ENCODE data around the gene SETD1B.
"Not testable (repeated sequence)": the region's sequence is repeated elsewhere in the genome, so short reads cannot be mapped to it uniquely, and the experiment has no call there.

SETD1B gene

DNA sequence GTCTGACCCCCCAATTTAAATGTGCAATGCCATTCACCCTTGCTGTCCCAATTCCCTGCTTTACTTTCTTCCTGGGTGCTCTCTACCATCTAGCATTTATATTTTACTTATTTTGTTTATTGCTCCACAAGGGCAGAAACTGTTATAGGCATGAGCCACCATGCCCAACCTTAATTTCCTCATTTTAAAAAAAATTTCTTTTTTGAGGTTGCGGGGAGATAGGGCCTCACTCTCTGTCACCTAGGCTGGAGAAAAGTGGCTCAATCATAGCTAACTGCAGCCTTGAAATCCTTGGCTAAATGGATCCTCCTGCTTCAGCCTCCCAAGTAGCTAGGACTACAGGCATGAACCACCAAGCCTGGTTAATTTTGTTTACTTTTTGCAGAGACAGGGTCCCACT lies 41.9 kb downstream of the SETD1B start:
- no peak overlapping the region for H3K4me3 ChIP-seq (ENCODE audit: low read length)
- no peaks in the 10 kb centered on the region for H3K9me3 ChIP-seq (ENCODE audit: control insufficient read depth, low read length)
- H3K36me3 ChIP-seq (ENCODE audit: control insufficient read depth, insufficient read depth, low read length) = no peaks in the 10 kb centered on the region
- no peaks in the 10 kb centered on the region for H3K27me3 ChIP-seq (ENCODE audit: control insufficient read depth, insufficient read depth, low read length)
- H3K9ac ChIP-seq (ENCODE audit: low read length) = no peak overlapping the region
- no peaks in the 10 kb centered on the region for H3K4me1 ChIP-seq (ENCODE audit: control insufficient read depth, insufficient read depth, low read length)

- H3K4me1 ChIP-seq (ENCODE audit: control insufficient read depth, insufficient read depth, low read length) = no peaks in the 10 kb centered on the region
- H3K9ac ChIP-seq (ENCODE audit: low read length) = no peak overlapping the region
- H3K36me3 ChIP-seq (ENCODE audit: control insufficient read depth, insufficient read depth, low read length) = no peaks in the 10 kb centered on the region
- no peak overlapping the region for H3K4me3 ChIP-seq (ENCODE audit: low read length)
- H3K9me3 ChIP-seq (ENCODE audit: control insufficient read depth, low read length) = no peaks in the 10 kb centered on the region
- H3K27me3 ChIP-seq (ENCODE audit: control insufficient read depth, insufficient read depth, low read length) = no peaks in the 10 kb centered on the region
Observed at GRCh38 chr12:121849211-121849610, 45.4 kb downstream of the SETD1B start.

DNA sequence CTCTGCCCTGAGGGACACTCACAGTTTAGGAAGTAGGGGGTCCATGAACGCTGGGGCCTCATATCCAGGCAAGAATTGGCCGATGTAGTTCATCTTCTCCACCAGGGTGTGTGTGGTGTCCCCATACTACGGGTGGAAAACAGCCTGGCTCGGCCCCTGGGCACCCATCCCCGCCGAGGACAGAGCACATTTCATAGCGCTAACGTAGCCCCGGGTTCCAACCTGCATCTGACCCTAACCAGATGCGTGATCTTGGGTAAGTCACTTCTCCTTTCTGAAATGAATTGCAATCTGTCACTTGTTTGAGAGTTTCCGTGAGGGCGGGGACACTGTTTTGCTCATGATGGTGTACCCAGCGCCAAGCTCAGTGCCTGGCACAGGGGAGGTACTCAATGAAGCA lies 45.9 kb downstream of the SETD1B start:
- no peaks in the 10 kb centered on the region for H3K36me3 ChIP-seq (ENCODE audit: control insufficient read depth, insufficient read depth, low read length)
- no peaks in the 10 kb centered on the region for H3K9me3 ChIP-seq (ENCODE audit: control insufficient read depth, low read length)
- no peak overlapping the region for H3K9ac ChIP-seq (ENCODE audit: low read length)
- H3K4me1 ChIP-seq (ENCODE audit: control insufficient read depth, insufficient read depth, low read length) = no peaks in the 10 kb centered on the region
- no peaks in the 10 kb centered on the region for H3K27me3 ChIP-seq (ENCODE audit: control insufficient read depth, insufficient read depth, low read length)
- no peak overlapping the region for H3K4me3 ChIP-seq (ENCODE audit: low read length)

DNA sequence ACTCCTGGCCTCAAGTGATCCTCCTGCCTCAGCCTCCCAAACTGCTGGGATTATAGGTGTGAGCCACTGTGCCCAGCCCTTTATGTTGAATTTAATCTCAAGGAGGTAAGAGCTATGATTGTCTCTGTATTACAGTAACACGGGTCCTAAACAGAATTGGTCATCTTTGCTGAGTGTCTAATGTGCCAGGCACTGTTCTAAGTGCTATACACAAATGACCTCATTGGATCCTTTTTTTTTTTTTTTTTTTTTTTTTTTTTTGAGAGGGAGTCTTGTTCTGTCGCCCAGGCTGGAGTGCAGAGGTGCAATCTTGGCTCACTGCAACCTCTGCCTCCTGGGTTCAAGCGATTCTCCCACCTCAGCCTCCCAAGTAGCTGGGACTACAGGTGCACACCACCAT lies 48.6 kb downstream of the SETD1B start:
- H3K4me1 ChIP-seq (ENCODE audit: control insufficient read depth, insufficient read depth, low read length); H3K36me3 ChIP-seq (ENCODE audit: control insufficient read depth, insufficient read depth, low read length); H3K27me3 ChIP-seq (ENCODE audit: control insufficient read depth, insufficient read depth, low read length); H3K4me3 ChIP-seq (ENCODE audit: low read length); H3K9ac ChIP-seq (ENCODE audit: low read length); H3K9me3 ChIP-seq (ENCODE audit: control insufficient read depth, low read length): not testable (repeated sequence)

DNA sequence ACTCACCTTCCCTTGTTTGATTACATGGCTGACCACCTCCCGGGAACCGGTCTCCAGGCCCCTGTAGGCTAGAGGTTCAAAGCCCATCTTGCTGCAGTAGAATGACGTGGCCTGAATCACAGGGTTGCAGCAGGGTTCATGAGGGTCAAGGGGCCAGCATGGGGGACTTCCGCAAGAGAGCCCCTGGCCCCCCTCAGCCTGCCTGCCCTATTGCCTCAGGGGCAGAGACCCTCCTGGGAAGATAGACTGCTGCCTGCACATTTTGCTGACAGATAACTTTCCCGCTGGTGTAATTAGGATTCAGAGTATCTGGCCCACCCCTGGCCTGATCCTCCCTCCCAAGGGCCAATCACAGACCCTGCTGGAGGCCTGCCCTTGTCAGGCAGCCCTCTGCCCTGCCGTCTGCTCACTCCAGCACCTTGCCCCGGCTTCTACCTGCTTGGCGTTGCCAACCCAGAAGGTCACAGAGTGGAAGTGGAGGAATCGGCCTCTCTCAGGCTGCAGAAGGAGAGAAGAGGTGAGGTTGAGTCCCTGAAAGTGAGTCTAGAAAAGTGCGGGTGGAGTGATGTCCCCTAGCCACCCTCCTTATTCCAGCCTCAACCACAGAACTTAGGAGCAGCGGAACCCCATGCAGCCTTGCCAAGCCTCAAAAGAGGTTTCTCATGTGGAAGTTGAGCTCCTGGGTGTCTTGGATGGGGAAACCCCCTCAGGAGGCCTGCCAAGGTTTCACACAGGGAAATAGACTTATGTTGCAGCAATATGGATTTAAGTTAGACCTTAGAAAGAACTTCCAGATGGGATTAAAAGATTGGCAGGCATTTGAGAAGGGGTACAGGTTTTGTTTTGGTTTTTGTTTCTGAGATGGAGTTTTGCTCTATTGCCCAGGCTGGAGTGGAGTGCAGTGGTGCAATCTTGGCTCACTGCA lies 53.8 kb downstream of the SETD1B start:
- H3K36me3 ChIP-seq (ENCODE audit: control insufficient read depth, insufficient read depth, low read length) = no peaks in the 10 kb centered on the region
- no peaks in the 10 kb centered on the region for H3K27me3 ChIP-seq (ENCODE audit: control insufficient read depth, insufficient read depth, low read length)
- H3K4me3 ChIP-seq (ENCODE audit: low read length) = no peak overlapping the region
- H3K4me1 ChIP-seq (ENCODE audit: control insufficient read depth, insufficient read depth, low read length) = no peaks in the 10 kb centered on the region
- no peaks in the 10 kb centered on the region for H3K9me3 ChIP-seq (ENCODE audit: control insufficient read depth, low read length)
- no peak overlapping the region for H3K9ac ChIP-seq (ENCODE audit: low read length)

GRCh38 chr12:121858318-121858661 lies 54.5 kb downstream of the SETD1B start:
- Histone ChIP-seq H3K4me3 (ENCODE audit: low read length) (no peak overlapping the region), H3K27me3 (ENCODE audit: control insufficient read depth, insufficient read depth, low read length) (no peaks in the 10 kb centered on the region), H3K4me1 (ENCODE audit: control insufficient read depth, insufficient read depth, low read length) (no peaks in the 10 kb centered on the region), H3K9me3 (ENCODE audit: control insufficient read depth, low read length) (no peaks in the 10 kb centered on the region), H3K36me3 (ENCODE audit: control insufficient read depth, insufficient read depth, low read length) (no peaks in the 10 kb centered on the region), H3K9ac (ENCODE audit: low read length) (no peak overlapping the region)

DNA sequence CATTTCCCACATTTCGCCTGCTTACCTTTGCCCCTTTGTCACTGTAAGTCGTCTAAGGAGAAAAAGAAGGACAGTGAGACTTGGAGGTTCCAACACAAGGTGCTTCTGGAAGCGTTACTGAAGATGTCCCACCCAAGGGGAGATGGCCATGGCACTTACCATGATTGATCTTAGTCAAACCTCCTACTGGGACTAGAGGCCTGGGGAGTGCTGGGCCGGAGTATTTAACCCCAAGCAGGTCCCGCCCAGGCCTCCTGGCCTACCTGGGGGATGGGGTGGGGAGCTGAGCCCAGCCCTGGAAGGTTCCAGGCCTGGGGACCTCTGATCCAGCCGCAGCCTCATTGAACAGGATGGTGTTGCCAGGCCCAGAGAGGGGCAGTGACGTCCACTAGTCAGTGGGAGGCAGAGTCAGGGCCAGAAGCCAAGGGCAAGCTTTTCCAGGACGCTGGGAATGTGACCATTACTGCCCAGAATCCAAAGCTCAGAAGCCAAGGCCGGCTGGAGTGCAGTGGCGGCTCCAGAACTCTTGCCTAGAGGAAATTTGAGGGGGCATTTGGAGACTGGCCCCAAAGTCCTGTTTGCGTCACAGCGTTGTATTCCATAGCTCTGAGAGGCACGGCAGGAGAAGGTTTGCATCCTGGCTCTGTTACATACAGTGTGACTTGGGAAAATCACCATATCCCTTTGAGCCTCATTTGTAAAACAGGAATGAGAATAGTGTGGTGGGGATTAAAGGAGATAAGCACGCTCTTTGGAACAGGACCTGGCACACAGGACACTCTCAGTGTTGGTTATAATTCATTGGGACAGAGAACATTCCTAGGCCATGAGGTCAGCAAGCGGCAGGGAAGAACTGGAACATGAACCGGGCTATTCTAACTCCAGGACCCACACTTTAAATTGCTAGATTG lies 55.1 kb downstream of the SETD1B start, which contains the start of gene HPD:
Gene HPD, minus strand, starts transcription at position 198 of the 911 bp plus-strand sequence. Its CDS starts 36 bp downstream, at position 162.
- Histone ChIP-seq H3K9ac (ENCODE audit: low read length) (no peak within 1 kb of the TSS), H3K36me3 (ENCODE audit: control insufficient read depth, insufficient read depth, low read length) (no peaks in the 10 kb centered on the region), H3K4me1 (ENCODE audit: control insufficient read depth, insufficient read depth, low read length) (no peaks in the 10 kb centered on the region), H3K4me3 (ENCODE audit: low read length) (no peak within 1 kb of the TSS), H3K9me3 (ENCODE audit: control insufficient read depth, low read length) (no peaks in the 10 kb centered on the region), H3K27me3 (ENCODE audit: control insufficient read depth, insufficient read depth, low read length) (no peaks in the 10 kb centered on the region)

DNA sequence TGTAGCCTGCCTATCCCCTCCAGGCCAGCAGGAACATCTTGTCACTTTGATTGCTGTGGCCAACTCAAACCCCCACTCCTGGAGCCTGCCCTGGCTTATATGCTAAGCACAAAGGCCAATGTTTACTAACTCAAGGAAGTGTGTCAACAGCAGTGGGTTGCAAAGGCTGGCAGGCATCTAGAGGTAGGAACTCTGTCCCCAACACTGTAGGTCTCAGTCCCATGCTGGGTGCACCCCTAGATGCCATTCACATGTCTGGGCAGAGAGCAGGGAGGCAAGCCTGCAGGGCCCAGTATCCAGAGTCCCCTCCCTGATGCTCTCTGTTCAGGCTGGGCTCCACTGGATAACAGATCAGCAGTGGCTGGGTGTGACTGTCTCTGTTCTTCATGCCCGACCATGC lies 56.4 kb downstream of the SETD1B start:
- Histone ChIP-seq H3K4me3 (ENCODE audit: low read length) (no peak overlapping the region), H3K9ac (ENCODE audit: low read length) (no peak overlapping the region), H3K9me3 (ENCODE audit: control insufficient read depth, low read length) (no peaks in the 10 kb centered on the region), H3K36me3 (ENCODE audit: control insufficient read depth, insufficient read depth, low read length) (no peaks in the 10 kb centered on the region), H3K27me3 (ENCODE audit: control insufficient read depth, insufficient read depth, low read length) (no peaks in the 10 kb centered on the region), H3K4me1 (ENCODE audit: control insufficient read depth, insufficient read depth, low read length) (no peaks in the 10 kb centered on the region)

- H3K4me3 ChIP-seq (ENCODE audit: low read length); H3K27me3 ChIP-seq (ENCODE audit: control insufficient read depth, insufficient read depth, low read length); H3K4me1 ChIP-seq (ENCODE audit: control insufficient read depth, insufficient read depth, low read length); H3K9me3 ChIP-seq (ENCODE audit: control insufficient read depth, low read length); H3K36me3 ChIP-seq (ENCODE audit: control insufficient read depth, insufficient read depth, low read length); H3K9ac ChIP-seq (ENCODE audit: low read length): not testable (repeated sequence)
Observed at GRCh38 chr12:121860699-121861098, 56.9 kb downstream of the SETD1B start.

- Histone ChIP-seq H3K9ac (ENCODE audit: low read length) (no peak overlapping the region), H3K36me3 (ENCODE audit: control insufficient read depth, insufficient read depth, low read length) (no peaks in the 10 kb centered on the region), H3K27me3 (ENCODE audit: control insufficient read depth, insufficient read depth, low read length) (no peaks in the 10 kb centered on the region), H3K9me3 (ENCODE audit: control insufficient read depth, low read length) (no peaks in the 10 kb centered on the region), H3K4me3 (ENCODE audit: low read length) (no peak overlapping the region), H3K4me1 (ENCODE audit: control insufficient read depth, insufficient read depth, low read length) (no peaks in the 10 kb centered on the region)
Observed at GRCh38 chr12:121861636-121862254, 57.9 kb downstream of the SETD1B start.

DNA sequence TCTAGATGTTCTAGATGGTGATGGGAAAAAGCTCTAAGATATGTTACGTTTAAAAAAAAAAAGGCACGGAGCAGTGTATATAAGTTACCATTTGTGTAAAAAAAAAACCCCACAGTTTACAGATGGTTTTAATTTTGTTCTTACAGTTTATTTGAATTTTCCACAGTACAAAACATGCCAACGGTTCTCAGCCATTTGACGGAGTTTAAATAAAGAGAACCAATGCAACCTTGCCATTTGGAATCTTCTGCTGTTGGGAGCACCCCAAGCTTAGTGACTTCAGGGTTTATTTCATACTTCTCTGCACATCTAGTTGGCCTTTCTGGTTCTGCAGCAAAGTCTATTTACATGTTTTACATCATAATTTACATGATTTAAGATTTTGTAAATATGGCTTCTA lies 62.5 kb downstream of the SETD1B start:
- H3K27me3 ChIP-seq (ENCODE audit: control insufficient read depth, insufficient read depth, low read length) = no peaks in the 10 kb centered on the region
- H3K4me3 ChIP-seq (ENCODE audit: low read length) = no peak overlapping the region

GRCh38 chr12:121869229-121869628 lies 65.4 kb downstream of the SETD1B start:
- H3K4me1 ChIP-seq (ENCODE audit: control insufficient read depth, insufficient read depth, low read length); H3K9ac ChIP-seq (ENCODE audit: low read length); H3K9me3 ChIP-seq (ENCODE audit: control insufficient read depth, low read length); H3K4me3 ChIP-seq (ENCODE audit: low read length); H3K36me3 ChIP-seq (ENCODE audit: control insufficient read depth, insufficient read depth, low read length); H3K27me3 ChIP-seq (ENCODE audit: control insufficient read depth, insufficient read depth, low read length): not testable (repeated sequence)

More for the DNA sequence above, 62.5 kb downstream of the SETD1B start:
- no peak overlapping the region for H3K9ac ChIP-seq (ENCODE audit: low read length)
- no peaks in the 10 kb centered on the region for H3K9me3 ChIP-seq (ENCODE audit: control insufficient read depth, low read length)
- H3K4me1 ChIP-seq (ENCODE audit: control insufficient read depth, insufficient read depth, low read length) = no peaks in the 10 kb centered on the region
- H3K36me3 ChIP-seq (ENCODE audit: control insufficient read depth, insufficient read depth, low read length) = no peaks in the 10 kb centered on the region

Data from mucosa of stomach (tissue), 1 donor.